ENCODE data around the gene CAPN1. TPM values are rescaled to one million over a fixed set of nuclear protein-coding genes. Genes with fewer than 3 reads are reported as not detected.

The CAPN1 gene
- total and polyA plus RNA-seq, 9 of the 15 experiments (the other 6 are each of a cell fraction or from before 2014, with no cell fraction given): 3.5 to 199 (median 61.6) TPM

- TF ChIP-seq POLR3A (IDR thresholded peaks at IDR 0.05; ENCODE audit: borderline replicate concordance, extremely low read depth, insufficient read depth, insufficient read length): no peak
- peak; percentile 53 for TF ChIP-seq KDM5B (IDR thresholded peaks at IDR 0.05; ENCODE audit: insufficient replicate concordance, low read depth, low read length)
- TF ChIP-seq ZNF785 (CRISPR knock-in tag; IDR thresholded peaks at IDR 0.05): no peak
- TF ChIP-seq ZBTB8A (IDR thresholded peaks at IDR 0.05; ENCODE audit: partially characterized antibody): no peak
- no peak for TF ChIP-seq STAG1 (CRISPR knock-in tag; IDR thresholded peaks at IDR 0.05; ENCODE audit: borderline replicate concordance)
- peak; percentile 73 for TF ChIP-seq JUND (IDR thresholded peaks at IDR 0.05; ENCODE audit: borderline replicate concordance, low read depth, low read length)
- TF ChIP-seq JUND (tag; IDR thresholded peaks at IDR 0.05; ENCODE audit: borderline replicate concordance, low read depth, low read length): peak; percentile 59; the same call in 2 of the 3 replicates
- 0 out of 2 replicates have a peak, but pooled peaks have one; percentile 13 for TF ChIP-seq ZEB2 (IDR thresholded peaks at IDR 0.05)
- TF ChIP-seq PCBP2 (IDR thresholded peaks at IDR 0.05; ENCODE audit: low read depth, low read length, poor library complexity, severe bottlenecking): no peak
- TF ChIP-seq E2F6 (IDR thresholded peaks at IDR 0.05; ENCODE audit: borderline replicate concordance in 1 of 2, extremely low read depth in 1 of 2, insufficient read depth in 1 of 2, insufficient read length in 1 of 2, low read depth in 1 of 2, low read length in 1 of 2, poor library complexity in 1 of 2, severe bottlenecking in 1 of 2): peak in 1 of 2 experiments; percentile 25
- peak; percentile 77 for TF ChIP-seq ATF3 (IDR thresholded peaks at IDR 0.05)
- TF ChIP-seq ATF3 (CRISPR knock-in tag; conservative IDR thresholded peaks at IDR 0.05): no peak
These were observed 43.2 kb downstream of the CAPN1 start (continued) for GRCh38 chr11:65224930-65225278.

Measured in K562 (cell line).